NCI-H1048 (cell line): ENCODE results near the gene RTL3.

Experiments
- DNase-seq: peaks from one replicate; lab custom pipeline; 2025; lab: John Stamatoyannopoulos, UW

RTL3 gene

DNA sequence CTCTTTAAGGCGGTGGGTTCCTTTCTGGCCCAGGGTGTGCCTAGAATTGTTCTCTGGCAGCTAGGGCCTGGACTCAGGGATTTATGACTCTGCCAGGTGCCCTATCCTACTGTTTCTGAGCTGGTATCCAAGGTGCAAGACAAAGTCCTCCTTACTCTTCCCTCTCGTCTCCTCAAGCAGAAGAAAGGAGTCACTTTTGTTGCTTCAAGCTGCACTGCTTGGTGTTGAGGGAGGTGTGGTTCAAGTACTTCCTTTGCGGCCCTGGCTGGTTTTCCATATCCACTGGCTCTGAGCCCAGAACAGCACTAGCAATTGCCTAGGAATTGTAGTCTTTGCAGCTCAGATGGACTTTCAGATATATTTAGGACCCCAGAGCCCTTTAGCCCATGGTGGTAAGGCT, 39.3 kb downstream of the RTL3 start:
- DNase-seq: no peak

DNA sequence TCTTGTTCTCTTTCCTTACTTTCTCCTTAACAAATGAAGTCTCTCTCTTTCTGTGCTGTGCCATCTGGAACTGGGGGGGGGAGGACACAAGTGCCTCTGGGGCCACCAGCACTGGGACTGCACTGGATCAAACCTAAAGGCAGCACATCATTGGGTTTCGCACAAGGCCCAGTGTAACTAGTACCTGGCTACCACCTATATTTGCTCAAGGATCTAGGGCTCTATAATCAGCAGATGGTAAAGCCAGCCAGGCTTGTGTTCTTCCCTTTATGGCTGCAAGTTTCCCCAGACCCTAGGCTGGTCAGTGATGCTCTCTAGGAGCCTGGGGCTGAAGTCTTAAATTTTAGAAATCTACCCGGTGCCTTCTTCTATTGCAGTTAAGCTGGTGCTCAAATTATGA, 40.1 kb downstream of the RTL3 start:
- no peak for DNase-seq

DNA sequence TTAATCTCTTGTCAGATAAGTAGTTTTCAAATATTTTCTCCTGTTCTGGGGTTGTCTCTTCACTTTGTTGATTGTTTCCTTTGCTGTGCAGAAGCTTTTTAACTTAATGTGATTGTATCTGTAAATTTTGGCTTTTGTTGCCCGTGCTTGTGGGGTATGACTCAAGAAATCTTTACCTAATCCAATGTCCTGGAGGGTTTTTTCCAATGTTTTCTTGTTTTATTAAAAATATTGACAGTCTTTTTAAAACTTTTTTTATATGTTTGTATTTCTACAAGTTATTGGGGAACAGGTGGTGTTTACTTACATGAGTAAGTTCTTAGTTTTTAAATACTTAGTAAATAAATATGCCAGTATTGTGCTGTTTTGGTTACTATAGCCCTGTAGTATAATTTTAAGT, 44.9 kb downstream of the RTL3 start:
- DNase-seq: no peak
